Upper lobe of left lung (tissue), 6 donors: ENCODE results near the gene UBE2F. TPM values are rescaled to one million over a fixed set of nuclear protein-coding genes. Genes with fewer than 3 reads are reported as not detected.
A peak's percentile ranks its signal among the peaks of the same experiment; 100 is the strongest.

Experiments used
- ATAC-seq, 2 donors: fragments of 200-7000 bp; cut with Tn5 transposase; one replicate each; pipeline ENCODE4 v1.9.1; 2022; ENCODE audit warnings: mild to moderate bottlenecking in 2 of 2, moderate library complexity in 2 of 2; ENCODE audit not compliant: low FRiP score in 2 of 2
- DNase-seq, 2 donors: peaks; one replicate each; pipeline ENCODE4 v3.0.0-alpha.2; 2019 to 2020
- H3K27ac ChIP-seq, 4 donors: fragments of 200-600 bp; sonication (generic); one replicate each; pipeline ENCODE4 v1.5.1; 2016 to 2019
- H3K27me3 ChIP-seq, 4 donors: fragments of 200-600 bp; sonication (generic); one replicate each; pipeline ENCODE4 v1.5.1; 2017 to 2019
- H3K36me3 ChIP-seq, 4 donors: fragments of 200-600 bp; sonication (generic); one replicate each; pipeline ENCODE4 v1.5.1; 2016 to 2019
- H3K4me1 ChIP-seq, 4 donors: fragments of 200-600 bp; sonication (generic); one replicate each; pipeline ENCODE4 v1.5.1; 2018 to 2019
- H3K4me3 ChIP-seq, 4 donors: fragments of 200-600 bp; sonication (generic); one replicate each; pipeline ENCODE4 v1.5.1; 2017 to 2019; ENCODE audit warnings: mild to moderate bottlenecking in 2 of 4, moderate library complexity in 1 of 4
- H3K9me3 ChIP-seq, 4 donors: fragments of 200-600 bp; sonication (generic); one replicate each; pipeline ENCODE4 v1.5.1; 2018 to 2019
- CTCF ChIP-seq, 6 experiments: fragments of 450-650 bp in 4 of 6; fragments of 200-600 bp in 2 of 6; sonication (generic) in 2 of 6; IDR thresholded peaks; one replicate each; pipeline ENCODE4 v1.5.1; 2016 to 2019; ENCODE audit warnings: antibody characterized with exemption in 6 of 6
- EP300 ChIP-seq, 4 donors: sonication (generic); formaldehyde crosslinking; IDR thresholded peaks; one replicate each; pipeline ENCODE4 v1.5.1; 2017; ENCODE audit warnings: antibody characterized with exemption in 4 of 4, control low read depth in 2 of 4
- POLR2A ChIP-seq, 4 donors: fragments of 450-650 bp; IDR thresholded peaks; one replicate each; pipeline ENCODE4 v1.5.1; 2016 to 2017; ENCODE audit warnings: antibody characterized with exemption in 4 of 4, mild to moderate bottlenecking in 2 of 4
- POLR2AphosphoS5 ChIP-seq, 2 donors: sonication (generic); formaldehyde crosslinking; IDR thresholded peaks; one replicate each; pipeline ENCODE4 v1.5.1; 2017; ENCODE audit warnings: antibody characterized with exemption in 2 of 2
- WGBS, 2 donors: methylation state at CpG; one replicate each; pipeline ENCODE4 v1.1.5; 2017 to 2018; 5-methylcytosine and 5-hydroxymethylcytosine counted together
- total RNA-seq, 6 donors: library from RNA; depleted of rRNA in 4 of 6; stranded (reverse); fragments of >200 nt in 4 of 6; gene quantifications; one replicate each; pipeline versions ENCODE4 v1.1.0 to v1.2.1, GENCODE V29; 2016 to 2021
- donor health status: DM: no; HTN: no; CAD: no; lungs with moderate emphysema.
- donor health status: DM: no; HTN: yes; CAD: no; lungs with severe emphysema.

The UBE2F gene
- total RNA-seq, 6 donors from 2014 or later, result 11.5 to 65.5 (median 39.8) TPM

- 73 to 76% methylated on average over 5 of the region's 5 CpGs for WGBS, 2 donors
Measured at GRCh38 chr2:237927135-237927534, 39.7 kb upstream of the UBE2F start.

GRCh38 chr2:237927986-237928385 lies 38.8 kb upstream of the UBE2F start:
- Histone ChIP-seq H3K4me1 (peaks cover 7 to 12% (median 8%) of the 10 kb centered on the region in 4 donors), H3K36me3 (no peaks in the 10 kb centered on the region), H3K9me3 (no peaks in the 10 kb centered on the region), H3K4me3 (no peak overlapping the region), H3K27ac (no peak overlapping the region), H3K27me3 (no peaks in the 10 kb centered on the region)
- no peak for DNase-seq
- WGBS, 2 donors, result 71 to 84% methylated on average over 4 of the region's 4 CpGs
- TF ChIP-seq POLR2AphosphoS5 (IDR thresholded peaks at IDR 0.05) (no peak), CTCF (IDR thresholded peaks at IDR 0.05) (no peak), POLR2A (IDR thresholded peaks at IDR 0.05) (no peak), EP300 (IDR thresholded peaks at IDR 0.05) (no peak)
- ATAC-seq, result no peak

More at GRCh38 chr2:237927135-237927534, 39.7 kb upstream of the UBE2F start:
- H3K4me1 ChIP-seq, result peaks cover 7 to 12% (median 9%) of the 10 kb centered on the region in 4 donors
- no peaks in the 10 kb centered on the region for H3K27me3 ChIP-seq
- no peak overlapping the region for H3K4me3 ChIP-seq
- no peak for DNase-seq
- no peak for ATAC-seq
- no peaks in the 10 kb centered on the region for H3K36me3 ChIP-seq
- no peaks in the 10 kb centered on the region for H3K9me3 ChIP-seq
- TF ChIP-seq CTCF (IDR thresholded peaks at IDR 0.05), result no peak
- no peak for TF ChIP-seq EP300 (IDR thresholded peaks at IDR 0.05)
- no peak for TF ChIP-seq POLR2A (IDR thresholded peaks at IDR 0.05)
- no peak for TF ChIP-seq POLR2AphosphoS5 (IDR thresholded peaks at IDR 0.05)
- H3K27ac ChIP-seq, result no peak overlapping the region

GRCh38 chr2:237929979-237930378 lies 36.8 kb upstream of the UBE2F start:
- WGBS, 2 donors, result 90 to 93% methylated on average over 9 of the region's 9 CpGs
- ATAC-seq, result no peak
- DNase-seq, result no peak
- Histone ChIP-seq H3K36me3 (no peaks in the 10 kb centered on the region), H3K27me3 (no peaks in the 10 kb centered on the region), H3K4me3 (no peak overlapping the region), H3K9me3 (no peaks in the 10 kb centered on the region), H3K27ac (no peak overlapping the region), H3K4me1 (peaks cover 0 to 12% (median 7%) of the 10 kb centered on the region in 4 donors)
- TF ChIP-seq POLR2AphosphoS5 (IDR thresholded peaks at IDR 0.05), result no peak
- no peak for TF ChIP-seq CTCF (IDR thresholded peaks at IDR 0.05)
- TF ChIP-seq POLR2A (IDR thresholded peaks at IDR 0.05), result no peak
- TF ChIP-seq EP300 (IDR thresholded peaks at IDR 0.05), result no peak

- H3K36me3 ChIP-seq, result no peaks in the 10 kb centered on the region
- WGBS, 2 donors, result 41 to 43% methylated on average over 9 of the region's 9 CpGs
- H3K4me1 ChIP-seq, result peaks cover 0 to 12% (median 7%) of the 10 kb centered on the region in 4 donors
- H3K4me3 ChIP-seq, result no peak overlapping the region
- DNase-seq (no peak), ATAC-seq (peak in 1 of 2 donors; percentile 50)
- peak overlapping the region in 1 of 4 donors; percentile 9 for H3K27ac ChIP-seq
- no peak for TF ChIP-seq EP300 (IDR thresholded peaks at IDR 0.05)
- no peak for TF ChIP-seq POLR2AphosphoS5 (IDR thresholded peaks at IDR 0.05)
- no peak for TF ChIP-seq POLR2A (IDR thresholded peaks at IDR 0.05)
- no peak for TF ChIP-seq CTCF (IDR thresholded peaks at IDR 0.05)
- no peaks in the 10 kb centered on the region for H3K27me3 ChIP-seq
- H3K9me3 ChIP-seq, result no peaks in the 10 kb centered on the region
Measured at GRCh38 chr2:237931205-237931721, 35.6 kb upstream of the UBE2F start.

GRCh38 chr2:237932731-237933131 lies 34.1 kb upstream of the UBE2F start:
- no peak for DNase-seq
- 68 to 77% methylated on average over 3 of the region's 3 CpGs for WGBS, 2 donors

More at GRCh38 chr2:237932731-237933131, 34.1 kb upstream of the UBE2F start:
- ATAC-seq, result peak in 1 of 2 donors; percentile 59
- H3K4me3 ChIP-seq, result no peak overlapping the region
- no peak overlapping the region for H3K27ac ChIP-seq
- H3K4me1 ChIP-seq, result peaks cover 0 to 12% (median 7%) of the 10 kb centered on the region in 4 donors
- no peak for TF ChIP-seq POLR2A (IDR thresholded peaks at IDR 0.05)
- TF ChIP-seq POLR2AphosphoS5 (IDR thresholded peaks at IDR 0.05), result no peak
- no peak for TF ChIP-seq EP300 (IDR thresholded peaks at IDR 0.05)
- TF ChIP-seq CTCF (IDR thresholded peaks at IDR 0.05), result no peak
- H3K27me3 ChIP-seq, result no peaks in the 10 kb centered on the region
- no peaks in the 10 kb centered on the region for H3K9me3 ChIP-seq
- H3K36me3 ChIP-seq, result no peaks in the 10 kb centered on the region
